HL-60 (cell line): ENCODE data around the gene RHOT2.

Experiments
- POLR2AphosphoS5 ChIP-seq: IDR thresholded peaks from 2 replicates; pipeline ENCODE4 v1.6.1; 2012; ENCODE audit warnings: low read depth
- TF ChIP-seq, protein P1 (sequence below): IDR thresholded peaks from 2 replicates; pipeline ENCODE4 v1.6.1; 2012; ENCODE audit warnings: low read depth; ENCODE audit not compliant: insufficient replicate concordance
- TF ChIP-seq, protein P2 (sequence below): IDR thresholded peaks from one replicate; pipeline ENCODE4 v1.5.1; 2011; ENCODE audit warnings: low read length, control low read depth, inconsistent platforms; ENCODE audit not compliant: insufficient read depth

DNA sequence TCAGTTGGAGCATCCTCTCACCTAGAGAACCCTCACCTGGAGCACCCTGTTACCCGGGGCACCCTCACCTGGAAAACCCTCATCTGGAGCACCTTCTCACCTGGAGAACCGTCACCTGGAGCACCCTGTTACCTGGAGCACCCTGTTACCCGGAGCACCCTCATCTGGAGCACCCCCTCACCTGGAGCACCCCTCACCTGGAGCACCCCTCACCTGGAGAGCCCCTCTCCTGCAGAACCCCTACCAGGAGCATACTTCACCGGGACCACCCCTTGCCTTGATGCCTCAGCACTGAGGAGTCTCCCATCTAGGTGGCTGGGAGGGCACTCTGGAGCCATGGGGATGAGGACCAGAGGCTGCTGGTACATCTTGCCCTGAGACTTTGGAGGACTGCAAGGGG, 41.0 kb downstream of the RHOT2 start:
- TF ChIP-seq, protein P1, sequence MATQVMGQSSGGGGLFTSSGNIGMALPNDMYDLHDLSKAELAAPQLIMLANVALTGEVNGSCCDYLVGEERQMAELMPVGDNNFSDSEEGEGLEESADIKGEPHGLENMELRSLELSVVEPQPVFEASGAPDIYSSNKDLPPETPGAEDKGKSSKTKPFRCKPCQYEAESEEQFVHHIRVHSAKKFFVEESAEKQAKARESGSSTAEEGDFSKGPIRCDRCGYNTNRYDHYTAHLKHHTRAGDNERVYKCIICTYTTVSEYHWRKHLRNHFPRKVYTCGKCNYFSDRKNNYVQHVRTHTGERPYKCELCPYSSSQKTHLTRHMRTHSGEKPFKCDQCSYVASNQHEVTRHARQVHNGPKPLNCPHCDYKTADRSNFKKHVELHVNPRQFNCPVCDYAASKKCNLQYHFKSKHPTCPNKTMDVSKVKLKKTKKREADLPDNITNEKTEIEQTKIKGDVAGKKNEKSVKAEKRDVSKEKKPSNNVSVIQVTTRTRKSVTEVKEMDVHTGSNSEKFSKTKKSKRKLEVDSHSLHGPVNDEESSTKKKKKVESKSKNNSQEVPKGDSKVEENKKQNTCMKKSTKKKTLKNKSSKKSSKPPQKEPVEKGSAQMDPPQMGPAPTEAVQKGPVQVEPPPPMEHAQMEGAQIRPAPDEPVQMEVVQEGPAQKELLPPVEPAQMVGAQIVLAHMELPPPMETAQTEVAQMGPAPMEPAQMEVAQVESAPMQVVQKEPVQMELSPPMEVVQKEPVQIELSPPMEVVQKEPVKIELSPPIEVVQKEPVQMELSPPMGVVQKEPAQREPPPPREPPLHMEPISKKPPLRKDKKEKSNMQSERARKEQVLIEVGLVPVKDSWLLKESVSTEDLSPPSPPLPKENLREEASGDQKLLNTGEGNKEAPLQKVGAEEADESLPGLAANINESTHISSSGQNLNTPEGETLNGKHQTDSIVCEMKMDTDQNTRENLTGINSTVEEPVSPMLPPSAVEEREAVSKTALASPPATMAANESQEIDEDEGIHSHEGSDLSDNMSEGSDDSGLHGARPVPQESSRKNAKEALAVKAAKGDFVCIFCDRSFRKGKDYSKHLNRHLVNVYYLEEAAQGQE, result no peak
- TF ChIP-seq, protein P2, sequence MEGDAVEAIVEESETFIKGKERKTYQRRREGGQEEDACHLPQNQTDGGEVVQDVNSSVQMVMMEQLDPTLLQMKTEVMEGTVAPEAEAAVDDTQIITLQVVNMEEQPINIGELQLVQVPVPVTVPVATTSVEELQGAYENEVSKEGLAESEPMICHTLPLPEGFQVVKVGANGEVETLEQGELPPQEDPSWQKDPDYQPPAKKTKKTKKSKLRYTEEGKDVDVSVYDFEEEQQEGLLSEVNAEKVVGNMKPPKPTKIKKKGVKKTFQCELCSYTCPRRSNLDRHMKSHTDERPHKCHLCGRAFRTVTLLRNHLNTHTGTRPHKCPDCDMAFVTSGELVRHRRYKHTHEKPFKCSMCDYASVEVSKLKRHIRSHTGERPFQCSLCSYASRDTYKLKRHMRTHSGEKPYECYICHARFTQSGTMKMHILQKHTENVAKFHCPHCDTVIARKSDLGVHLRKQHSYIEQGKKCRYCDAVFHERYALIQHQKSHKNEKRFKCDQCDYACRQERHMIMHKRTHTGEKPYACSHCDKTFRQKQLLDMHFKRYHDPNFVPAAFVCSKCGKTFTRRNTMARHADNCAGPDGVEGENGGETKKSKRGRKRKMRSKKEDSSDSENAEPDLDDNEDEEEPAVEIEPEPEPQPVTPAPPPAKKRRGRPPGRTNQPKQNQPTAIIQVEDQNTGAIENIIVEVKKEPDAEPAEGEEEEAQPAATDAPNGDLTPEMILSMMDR, result no peak
- no peak for TF ChIP-seq POLR2AphosphoS5
